ENCODE data around the gene TCFL5.

TCFL5 gene

GRCh38 chr20:62794007-62794724 is 67.5 kb downstream of the TCFL5 start:
- POLR2A ChIA-PET (ENCODE audit: low non-redundant PET): interaction anchor here (0.5 to 1.7 kb wide), 9 partner anchors 20 to 171 kb away, joined by 3 to 5 read pairs (median 3); partner anchors contain the start of genes NTSR1 and TCFL5
- H3K27ac ChIP-seq: peak overlapping the region; percentile 97
- no peak for TF ChIP-seq CTCF (conservative IDR thresholded peaks at IDR 0.05; ENCODE audit: low read depth)
- peak; percentile 99 for DNase-seq (ENCODE audit: low spot score)
- CTCF ChIA-PET: interaction anchor here (0.7 to 1.8 kb wide), 8 partner anchors 13 to 294 kb away, joined by 3 to 7 read pairs (median 4); partner anchors contain the start of gene NTSR1

- ChIA-PET CTCF (interaction anchor here (0.9 to 1.8 kb wide), 7 partner anchors 14 to 294 kb away, joined by 3 to 7 read pairs (median 5); partner anchors contain the start of gene NTSR1), POLR2A (ENCODE audit: low non-redundant PET) (interaction anchor here (0.5 to 1.7 kb wide), 5 partner anchors 56 to 170 kb away, joined by 3 to 4 read pairs (median 3); partner anchors contain the start of gene NTSR1)
- H3K27ac ChIP-seq: peak overlapping the region; percentile 97
- peak; percentile 71 for DNase-seq (ENCODE audit: low spot score)
- TF ChIP-seq CTCF (conservative IDR thresholded peaks at IDR 0.05; ENCODE audit: low read depth): no peak
Observed at GRCh38 chr20:62793757-62794006, 67.9 kb downstream of the TCFL5 start.

- peak overlapping the region; percentile 97 for H3K27ac ChIP-seq
- TF ChIP-seq CTCF (conservative IDR thresholded peaks at IDR 0.05; ENCODE audit: low read depth): no peak
- POLR2A ChIA-PET (ENCODE audit: low non-redundant PET): interaction anchor here (0.6 to 1.7 kb wide), 5 partner anchors 19 to 150 kb away, joined by 3 to 4 read pairs (median 3); partner anchors contain the start of gene NTSR1
- CTCF ChIA-PET: interaction anchor here (0.5 to 2.2 kb wide), 14 partner anchors 14 to 383 kb away, joined by 3 to 22 read pairs (median 6); partner anchors contain the start of genes NTSR1 and SLCO4A1
- DNase-seq (ENCODE audit: low spot score): no peak
Observed at GRCh38 chr20:62792940-62793756, 68.5 kb downstream of the TCFL5 start.

GRCh38 chr20:62792182-62792939 is 69.3 kb downstream of the TCFL5 start:
- POLR2A ChIA-PET (ENCODE audit: low non-redundant PET): interaction anchor here (0.6 kb wide), 1 partner anchor 19 kb away, joined by 3 read pairs; no protein-coding TSS in a partner anchor
- DNase-seq (ENCODE audit: low spot score): no peak
- CTCF ChIA-PET: interaction anchor here (0.5 to 3.8 kb wide), 36 partner anchors 9 to 442 kb away, joined by 3 to 70 read pairs (median 9); partner anchors contain the start of genes NTSR1 and SLCO4A1
- H3K27ac ChIP-seq: peak overlapping the region; percentile 97
- TF ChIP-seq CTCF (conservative IDR thresholded peaks at IDR 0.05; ENCODE audit: low read depth): no peak

- POLR2A ChIA-PET (ENCODE audit: low non-redundant PET): no interaction called here
- peak overlapping the region; percentile 97 for H3K27ac ChIP-seq
- CTCF ChIA-PET: interaction anchor here (0.6 to 3.8 kb wide), 54 partner anchors 9 to 441 kb away, joined by 3 to 70 read pairs (median 6); partner anchors contain the start of genes NTSR1 and SLCO4A1
- peak; percentile 96 for DNase-seq (ENCODE audit: low spot score)
- peak; percentile 100 for TF ChIP-seq CTCF (conservative IDR thresholded peaks at IDR 0.05; ENCODE audit: low read depth)
Observed at GRCh38 chr20:62791301-62792181, 70.1 kb downstream of the TCFL5 start.

All from RWPE1 (cell line).